Gastroesophageal sphincter (tissue), 3 donors: ENCODE measurements around the gene ORC6.

Source experiments
- EP300 ChIP-seq: sonication (generic); formaldehyde crosslinking; IDR thresholded peaks from one replicate; pipeline ENCODE4 v1.6.1; 2017; ENCODE audit warnings: antibody characterized with exemption, mild to moderate bottlenecking
- TF ChIP-seq, protein P1 (sequence below), 4 experiments: fragments of 200-600 bp in 2 of 4; fragments of 450-650 bp in 2 of 4; sonication (generic) in 1 of 4; IDR thresholded peaks; one replicate each; pipeline ENCODE4 v1.5.1; 2017 to 2019; ENCODE audit warnings: antibody characterized with exemption in 4 of 4, mild to moderate bottlenecking in 2 of 4, moderate library complexity in 2 of 4

DNA sequence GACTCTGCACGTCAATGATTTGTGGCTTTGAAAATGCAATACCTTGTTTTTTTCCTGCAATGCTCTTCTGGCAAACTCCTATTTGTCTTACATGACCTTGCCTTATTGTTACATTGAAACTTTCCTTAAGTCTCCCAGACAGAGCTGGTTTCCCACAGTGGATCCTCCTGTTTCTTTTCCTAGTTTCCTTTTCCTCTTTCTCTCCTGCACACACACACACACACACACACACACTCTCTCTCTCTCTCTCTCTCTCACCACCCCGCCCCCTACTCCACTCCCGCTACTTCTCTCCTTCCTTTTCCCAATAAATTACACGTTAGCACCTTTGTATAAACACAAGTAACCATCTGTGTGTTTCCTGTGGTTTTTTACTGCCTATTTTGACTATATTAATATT, 2.3 kb downstream of the ORC6 start:
- TF ChIP-seq, protein P1, sequence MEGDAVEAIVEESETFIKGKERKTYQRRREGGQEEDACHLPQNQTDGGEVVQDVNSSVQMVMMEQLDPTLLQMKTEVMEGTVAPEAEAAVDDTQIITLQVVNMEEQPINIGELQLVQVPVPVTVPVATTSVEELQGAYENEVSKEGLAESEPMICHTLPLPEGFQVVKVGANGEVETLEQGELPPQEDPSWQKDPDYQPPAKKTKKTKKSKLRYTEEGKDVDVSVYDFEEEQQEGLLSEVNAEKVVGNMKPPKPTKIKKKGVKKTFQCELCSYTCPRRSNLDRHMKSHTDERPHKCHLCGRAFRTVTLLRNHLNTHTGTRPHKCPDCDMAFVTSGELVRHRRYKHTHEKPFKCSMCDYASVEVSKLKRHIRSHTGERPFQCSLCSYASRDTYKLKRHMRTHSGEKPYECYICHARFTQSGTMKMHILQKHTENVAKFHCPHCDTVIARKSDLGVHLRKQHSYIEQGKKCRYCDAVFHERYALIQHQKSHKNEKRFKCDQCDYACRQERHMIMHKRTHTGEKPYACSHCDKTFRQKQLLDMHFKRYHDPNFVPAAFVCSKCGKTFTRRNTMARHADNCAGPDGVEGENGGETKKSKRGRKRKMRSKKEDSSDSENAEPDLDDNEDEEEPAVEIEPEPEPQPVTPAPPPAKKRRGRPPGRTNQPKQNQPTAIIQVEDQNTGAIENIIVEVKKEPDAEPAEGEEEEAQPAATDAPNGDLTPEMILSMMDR (IDR thresholded peaks at IDR 0.05): no peak
- TF ChIP-seq EP300: no peak
